HT-29 (cell line): Measurements from ENCODE around the gene CHL1. TPM values are rescaled to one million over a fixed set of nuclear protein-coding genes. Genes with fewer than 3 reads are reported as not detected.

Source experiments
- DNase-seq: peaks from one replicate; pipeline ENCODE4 v3.0.0-alpha.2; 2015; ENCODE audit warnings: low spot score
- total RNA-seq: library from RNA; depleted of rRNA; stranded (reverse); fragments of >200 nt; shearing (Covaris generic); gene quantifications from 2 replicates; pipeline ENCODE4 v1.2.3, GENCODE V29; 2014

CHL1 gene
- total RNA-seq, 1 experiment from 2014 or later = not detected

DNA sequence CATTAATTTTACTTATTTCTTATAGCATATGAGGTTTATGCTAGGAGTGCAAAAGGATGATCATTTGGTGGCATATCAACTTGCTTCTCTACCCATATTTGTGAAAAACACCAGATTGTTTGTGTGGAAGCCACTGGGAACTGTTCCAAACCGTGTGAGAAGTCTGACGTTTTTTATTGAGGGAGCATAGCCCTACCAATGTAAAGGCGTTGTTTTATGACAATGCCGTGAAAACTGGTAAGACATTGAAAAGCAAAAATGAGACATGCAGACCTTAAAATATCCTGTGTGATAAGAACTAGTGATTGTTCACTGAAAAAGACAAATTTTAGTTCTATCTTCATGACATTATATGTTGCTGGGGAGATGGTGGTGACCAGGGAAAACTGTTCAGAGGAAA lies 87.8 kb downstream of the CHL1 start:
- no peak for DNase-seq

DNA sequence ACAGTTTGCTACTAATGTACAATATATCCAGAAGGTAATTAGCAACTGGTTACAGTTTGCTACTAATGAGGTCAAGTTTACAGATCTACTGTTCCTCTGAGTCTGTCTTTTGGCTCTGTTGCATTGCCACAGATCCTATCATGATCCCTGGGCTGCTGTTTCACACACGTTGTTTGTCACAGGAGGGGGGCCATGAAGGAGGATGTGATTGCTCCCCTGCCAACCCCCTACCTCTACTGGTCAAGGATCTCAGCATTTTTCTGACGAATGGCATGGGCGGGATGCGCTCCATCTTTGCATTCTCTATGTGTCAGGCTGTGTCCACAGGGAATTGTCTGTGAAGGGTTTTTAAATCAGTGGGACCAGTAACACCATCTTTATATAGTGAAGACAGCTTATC lies 91.9 kb downstream of the CHL1 start:
- no peak for DNase-seq

DNA sequence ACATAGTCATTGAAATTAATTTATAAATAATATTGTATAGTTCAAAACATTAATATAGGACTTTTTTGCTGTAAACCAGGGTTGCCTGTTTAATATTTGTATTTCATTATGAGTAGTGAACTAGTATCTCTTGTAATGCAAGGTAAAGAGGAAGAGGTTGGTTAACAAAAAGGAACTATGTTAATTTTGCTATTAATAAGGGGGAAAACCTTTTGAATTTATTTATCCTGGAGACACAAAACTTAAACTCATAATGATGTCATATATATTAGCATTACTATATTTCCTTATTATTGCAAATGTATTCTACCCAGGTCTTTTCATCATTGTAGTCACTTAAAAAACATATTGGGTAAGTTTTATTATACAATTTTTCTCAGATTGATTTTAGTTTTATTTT lies 94.5 kb downstream of the CHL1 start:
- DNase-seq = no peak

DNA sequence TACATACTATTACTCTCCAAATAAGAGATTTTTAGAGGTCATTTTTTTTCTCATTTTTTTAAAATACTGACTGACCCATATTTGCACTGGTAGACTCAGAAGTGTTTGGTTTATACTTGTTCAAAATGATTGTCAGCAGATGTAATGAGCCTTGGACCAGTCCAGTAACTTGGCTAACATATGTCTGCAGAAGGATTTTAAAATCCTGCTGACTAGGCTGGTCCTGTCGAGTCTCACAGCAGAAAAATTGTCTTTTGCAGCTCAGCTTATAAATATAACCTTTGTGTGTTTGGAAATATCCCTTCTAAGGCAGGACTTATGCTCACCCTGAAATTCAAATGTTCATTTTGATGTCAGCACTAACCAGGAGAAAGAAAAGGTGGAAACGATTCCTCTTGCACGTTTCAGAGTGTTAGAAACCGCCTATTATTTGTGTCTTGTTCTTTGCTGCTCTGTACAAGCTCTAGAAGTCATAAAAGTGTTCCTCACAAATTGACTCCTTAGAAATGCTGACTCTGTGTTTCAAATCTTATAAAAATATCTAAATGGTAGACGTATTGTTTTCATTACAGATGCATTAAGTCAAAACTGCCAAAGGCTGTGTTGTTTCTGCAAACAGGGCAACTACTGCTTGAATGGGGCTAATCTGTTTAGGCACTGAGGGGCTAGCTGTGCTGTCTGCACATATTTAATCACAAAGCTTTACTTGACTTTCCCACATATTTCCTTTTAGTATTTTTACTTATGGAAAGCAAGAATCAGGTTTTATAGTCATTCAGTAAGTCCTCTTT lies 95.3 kb downstream of the CHL1 start:
- no peak for DNase-seq

DNA sequence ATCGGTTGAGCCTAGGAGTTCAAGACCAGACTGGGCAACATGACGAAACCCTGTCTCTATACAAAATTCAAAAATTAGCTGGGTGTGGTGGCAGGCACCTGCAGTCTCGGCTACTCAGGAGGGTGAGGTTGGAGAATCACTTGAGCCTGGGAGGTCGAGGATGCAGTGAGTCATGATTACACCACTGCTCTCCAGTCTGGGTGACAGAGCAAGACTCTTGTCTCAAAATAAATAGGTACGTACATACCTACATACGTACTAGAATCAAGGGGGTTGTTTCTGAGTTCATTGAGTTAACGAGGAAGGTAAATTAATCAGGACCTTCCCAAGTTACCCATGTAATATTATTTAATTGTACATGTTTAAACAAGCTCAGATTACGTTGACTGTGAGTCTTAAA lies 97.5 kb downstream of the CHL1 start:
- DNase-seq = no peak

DNA sequence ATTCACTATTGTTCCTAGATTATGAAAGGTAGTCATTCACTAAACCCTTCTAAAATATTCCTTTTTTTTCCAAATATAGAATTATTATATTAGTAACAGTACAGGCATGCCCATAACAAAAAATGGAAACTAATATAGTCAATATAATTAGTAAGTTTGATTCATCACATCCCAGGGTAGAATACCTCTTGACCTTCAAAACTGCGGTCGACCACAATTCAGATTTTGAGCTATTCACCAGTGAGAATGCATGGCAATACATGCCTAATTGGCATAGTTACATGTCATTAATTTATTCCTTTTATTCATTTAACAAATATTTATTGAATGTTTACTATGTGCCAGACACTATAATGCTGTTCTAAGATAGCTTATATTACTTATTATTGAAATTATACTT lies 98.0 kb downstream of the CHL1 start:
- no peak for DNase-seq

DNA sequence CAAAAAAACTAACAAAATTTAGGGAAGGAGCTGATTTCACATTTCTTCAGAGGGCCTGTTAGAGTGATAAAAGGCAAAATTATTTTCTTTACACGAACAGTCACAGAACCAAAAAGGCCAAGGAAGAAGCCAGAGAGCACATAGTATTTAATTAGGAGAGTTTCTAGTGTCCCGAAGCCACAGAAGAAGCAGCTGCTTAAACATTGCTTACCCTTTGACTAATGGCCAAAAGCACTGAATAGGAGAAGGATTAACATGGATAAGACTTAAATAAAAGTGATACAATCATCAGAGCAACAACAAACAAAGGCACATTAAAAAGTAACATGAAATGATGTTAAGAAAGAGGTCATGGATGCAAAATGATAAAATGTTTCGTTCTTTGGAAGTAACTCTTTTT lies 98.6 kb downstream of the CHL1 start:
- DNase-seq = no peak

DNA sequence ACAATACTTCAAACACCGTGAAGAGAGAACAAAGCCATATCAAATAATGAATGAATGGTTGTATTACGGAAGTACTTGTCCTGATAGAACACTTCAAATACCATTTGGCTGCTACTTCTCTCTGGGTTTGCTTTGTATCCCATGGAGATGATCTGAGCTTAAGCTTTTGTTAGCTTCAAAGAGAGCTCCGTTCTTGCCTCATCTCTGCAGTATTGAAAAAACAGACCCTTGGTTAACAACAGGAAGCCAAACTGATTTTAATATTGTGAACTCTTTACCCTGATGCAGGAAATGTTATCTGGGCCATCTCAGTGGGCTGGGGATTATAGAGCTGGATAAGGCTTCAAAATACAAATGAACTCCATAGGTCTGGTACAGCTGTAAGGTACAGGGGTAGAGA lies 101.0 kb downstream of the CHL1 start:
- no peak for DNase-seq

DNA sequence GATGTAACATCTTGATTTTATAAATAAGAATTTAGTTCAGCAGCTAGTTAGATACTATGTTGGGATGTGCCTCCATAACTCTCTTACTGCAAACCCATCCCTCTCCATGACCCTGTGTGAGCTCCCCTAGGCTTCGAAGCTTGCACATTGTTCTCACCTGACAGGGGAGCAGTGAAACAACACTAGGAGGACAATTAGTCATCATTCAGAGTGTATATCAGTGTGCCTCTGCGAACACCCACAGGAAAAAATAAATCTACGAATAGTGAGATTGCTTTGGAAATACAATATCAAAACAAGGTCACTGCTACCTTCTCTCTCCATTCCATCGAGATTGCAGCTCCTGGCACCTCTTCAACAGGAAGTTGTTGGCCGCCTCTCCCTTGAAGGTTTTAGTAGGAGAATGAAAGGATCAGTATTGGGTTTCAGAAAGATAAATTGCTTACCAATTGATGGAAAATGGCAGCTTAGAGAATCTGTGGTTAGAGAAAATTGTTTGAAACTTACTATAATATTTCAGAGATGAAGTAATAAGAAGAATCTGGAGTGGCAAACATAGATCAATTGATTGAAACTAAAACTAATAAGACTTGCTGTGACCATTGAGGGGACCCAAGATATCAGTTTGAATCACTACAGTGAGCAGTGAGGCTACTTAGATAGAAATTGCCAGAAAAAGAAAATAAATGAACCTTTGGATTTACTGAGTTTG lies 103.2 kb downstream of the CHL1 start:
- no peak for DNase-seq

DNA sequence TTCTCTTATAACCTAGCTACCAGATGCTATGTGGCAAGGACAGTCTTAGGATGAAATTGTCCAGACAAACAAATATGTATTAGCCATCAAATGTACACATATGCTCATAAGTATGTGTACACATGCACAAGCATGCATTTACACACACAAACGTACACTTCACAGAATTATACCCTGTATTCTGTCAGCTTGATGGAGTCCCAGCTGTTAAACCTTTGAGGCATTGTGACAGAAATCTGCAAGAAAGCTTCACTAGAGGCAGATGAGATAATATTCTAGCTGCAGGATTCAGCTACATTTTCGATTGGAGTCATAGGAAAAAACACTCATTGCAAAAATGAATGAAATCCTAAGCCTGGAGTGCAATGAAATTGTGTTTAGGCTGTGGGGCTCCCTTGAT lies 110.6 kb downstream of the CHL1 start:
- no peak for DNase-seq

DNA sequence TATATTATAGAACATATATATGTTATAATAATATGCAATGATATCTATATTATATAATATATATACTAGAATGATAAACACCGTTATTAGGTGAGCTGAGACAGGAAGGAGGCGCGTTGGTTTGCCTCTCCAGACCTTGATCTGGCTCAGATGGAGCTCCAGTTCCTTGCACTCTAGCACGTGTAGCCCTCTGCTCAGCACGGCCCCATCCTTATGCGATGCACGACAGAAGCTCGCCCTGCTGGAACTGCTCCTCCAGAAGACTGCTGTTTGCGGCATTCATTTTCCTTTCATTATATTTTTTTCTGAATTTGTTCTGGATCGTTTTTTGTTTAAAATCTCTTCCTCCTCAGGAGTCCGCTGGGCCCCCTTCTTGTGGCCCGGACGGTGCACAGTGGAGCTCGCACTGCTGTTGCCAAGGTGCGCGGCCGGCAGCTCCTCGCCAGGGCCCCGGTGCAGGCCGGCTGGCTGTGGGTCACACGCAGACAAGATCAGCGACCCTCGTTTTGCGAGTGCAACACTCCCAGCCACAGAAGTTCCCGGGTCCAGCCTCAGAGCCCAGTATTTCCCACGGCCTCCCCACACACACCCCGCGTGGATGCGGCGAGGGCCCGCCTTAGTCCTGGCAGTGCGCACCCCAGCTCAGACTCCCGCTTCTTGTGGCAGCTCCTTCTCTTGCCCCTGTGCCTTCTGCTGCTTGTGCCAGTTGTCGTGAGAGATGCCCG lies 112.2 kb downstream of the CHL1 start:
- DNase-seq = no peak

DNA sequence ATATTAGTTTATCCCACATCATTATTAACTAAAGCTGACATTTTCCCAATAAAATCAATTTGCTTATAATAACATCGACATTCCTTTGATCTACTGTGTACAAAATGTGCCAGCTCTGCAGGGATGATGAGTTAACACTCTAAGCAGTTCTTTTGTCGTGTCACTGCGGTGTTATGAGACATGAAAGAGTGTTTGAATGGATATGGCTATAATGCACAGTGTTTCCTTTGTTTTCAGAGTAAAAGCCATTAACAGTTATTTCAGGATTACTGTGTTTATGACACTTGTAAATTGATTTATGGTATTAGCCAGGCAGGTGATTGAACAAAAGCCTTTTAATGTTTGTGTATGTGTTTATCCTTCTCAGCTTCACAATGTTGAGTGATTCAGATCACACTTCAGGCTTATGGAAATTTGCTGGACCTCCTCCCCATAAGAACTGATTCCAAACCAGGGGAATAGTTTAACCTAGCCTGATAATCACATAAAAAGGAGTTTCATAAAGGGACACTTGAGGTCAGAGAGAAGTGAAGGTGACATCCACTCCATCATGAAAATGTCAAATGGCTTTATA lies 115.7 kb downstream of the CHL1 start:
- DNase-seq = no peak

DNA sequence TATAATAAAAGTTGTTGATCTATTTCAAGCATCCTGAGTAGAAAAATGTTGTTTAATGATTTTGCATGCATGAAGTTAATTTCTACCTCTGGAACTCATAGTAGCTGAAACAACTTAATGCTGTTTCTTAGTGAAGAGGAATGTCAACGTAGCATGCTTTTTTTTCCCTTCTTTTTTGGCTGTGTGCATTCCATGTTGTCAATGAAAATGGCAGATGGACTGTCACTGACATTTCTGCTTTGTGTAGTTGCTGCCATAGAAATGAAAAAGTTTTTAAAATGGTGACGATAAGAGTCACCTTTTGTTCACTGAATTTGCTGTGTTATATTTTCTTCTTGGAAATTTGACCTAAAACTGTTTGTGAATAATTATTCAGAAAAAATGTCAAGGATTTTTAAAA lies 116.3 kb downstream of the CHL1 start:
- DNase-seq = no peak

DNA sequence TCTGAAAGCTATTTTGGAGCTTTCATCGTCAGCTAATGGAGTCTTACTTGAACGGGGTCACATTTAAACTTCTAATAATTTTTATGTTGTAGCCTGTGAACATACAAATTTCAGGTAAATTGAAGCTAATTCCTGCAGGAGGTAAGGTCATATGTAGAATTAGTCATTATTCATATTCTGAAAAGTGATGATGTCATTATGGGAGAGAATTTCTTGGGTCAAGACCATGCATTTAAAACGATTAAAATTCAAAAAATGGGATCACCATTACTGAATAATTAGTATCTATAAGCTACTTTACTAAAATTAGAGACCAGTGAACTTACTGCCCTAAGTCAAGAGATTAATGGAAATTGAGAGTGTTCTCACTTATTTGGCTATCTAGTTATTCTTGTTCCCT lies 120.4 kb downstream of the CHL1 start:
- no peak for DNase-seq

DNA sequence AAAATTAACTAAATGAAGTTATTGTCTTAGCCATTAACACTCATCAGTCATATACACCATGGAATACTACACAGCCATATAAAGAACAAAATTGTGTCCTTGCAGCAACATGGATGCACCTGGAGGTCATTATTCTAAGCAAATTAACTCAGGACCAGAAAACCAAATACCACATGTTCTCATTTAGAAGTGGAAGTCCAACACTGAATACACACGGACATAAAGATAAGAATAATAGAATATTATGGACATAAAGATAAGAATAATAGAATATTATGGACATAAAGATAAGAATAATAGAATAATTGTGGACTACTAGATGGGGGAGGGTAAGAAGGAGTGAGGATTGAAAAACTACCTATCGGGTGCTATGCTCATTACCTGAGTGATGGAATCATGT lies 122.3 kb downstream of the CHL1 start:
- no peak for DNase-seq

DNA sequence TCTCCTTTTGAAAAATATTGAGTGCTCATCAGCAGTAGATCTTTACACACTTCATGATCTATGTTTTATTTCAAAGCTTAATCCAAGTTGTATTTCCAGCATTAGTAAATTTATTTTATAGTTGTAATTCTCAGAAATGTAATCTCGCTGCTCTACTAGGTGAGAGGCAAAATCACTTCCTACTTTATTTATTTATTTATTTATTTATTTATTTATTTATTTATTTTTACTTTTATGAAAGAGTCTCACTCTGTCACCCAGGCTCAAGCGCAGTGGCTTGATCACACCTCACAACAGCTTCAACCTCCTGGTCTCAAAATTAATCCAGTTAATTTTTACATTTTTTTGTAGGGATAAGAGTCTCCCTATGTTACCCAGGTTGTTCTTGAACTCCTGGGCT lies 127.9 kb downstream of the CHL1 start:
- no peak for DNase-seq

DNA sequence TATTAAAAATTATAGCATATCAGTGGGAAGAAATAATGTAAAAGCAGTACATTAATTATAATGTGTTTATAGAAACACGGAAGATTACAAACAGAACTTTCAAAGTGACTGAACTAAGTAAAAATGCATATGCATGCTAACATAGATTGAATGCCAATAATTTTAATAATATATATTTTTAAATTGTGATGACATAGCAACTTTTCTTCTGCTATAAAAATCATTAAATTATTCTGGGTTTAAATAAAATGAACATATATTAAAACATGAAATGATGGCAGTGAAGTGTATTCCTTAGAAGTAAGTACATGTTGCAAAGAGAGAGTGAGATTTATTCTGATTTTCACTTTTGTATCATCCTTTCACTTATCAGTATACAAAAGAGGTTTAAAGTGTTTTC lies 128.9 kb downstream of the CHL1 start:
- no peak for DNase-seq

DNA sequence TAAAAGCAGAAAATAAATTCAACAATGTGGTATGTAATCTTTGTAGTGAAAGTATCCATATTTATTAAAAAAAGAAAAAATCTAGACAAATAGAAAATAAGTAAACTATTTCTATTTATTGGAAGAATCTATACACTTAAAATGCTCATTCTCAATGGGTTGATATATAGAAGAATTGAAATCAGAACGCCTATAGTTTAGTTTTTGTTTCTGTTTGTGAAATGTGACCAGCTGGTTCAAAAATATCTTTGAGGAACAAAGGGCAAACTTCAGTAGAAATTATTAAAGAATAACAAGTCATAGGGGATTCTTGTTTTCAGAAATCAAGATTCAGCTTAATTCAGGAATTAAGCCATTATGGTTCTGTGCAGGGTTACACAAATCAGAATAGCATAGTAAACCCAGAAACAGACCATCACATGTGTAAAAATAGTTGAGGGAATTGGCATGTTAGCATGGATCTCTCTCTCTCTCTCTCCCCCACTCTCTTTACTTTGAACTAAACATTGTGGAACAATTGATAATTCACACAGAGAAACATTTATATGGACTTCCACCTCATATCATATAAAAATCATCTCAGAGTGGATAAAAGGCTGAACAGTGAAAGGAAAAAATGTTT lies 134.0 kb downstream of the CHL1 start:
- no peak for DNase-seq

DNA sequence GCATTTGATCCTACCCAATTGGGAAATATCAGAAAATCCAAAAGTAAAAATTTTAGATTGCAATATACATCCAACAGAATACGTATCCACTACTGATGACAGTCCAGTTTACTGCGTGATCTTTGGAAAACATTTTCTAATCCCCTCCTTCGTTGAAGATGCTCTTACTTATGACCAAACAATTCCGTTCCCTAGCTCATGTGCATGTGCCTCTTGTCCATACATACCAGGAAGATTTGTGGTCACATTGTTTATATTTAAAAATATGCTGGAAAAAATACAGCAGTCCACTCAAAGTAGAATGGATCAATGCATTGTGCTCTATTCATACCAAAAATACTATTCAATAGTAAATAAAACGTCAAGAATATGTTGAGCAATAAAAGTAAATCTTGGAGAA lies 135.3 kb downstream of the CHL1 start:
- DNase-seq = no peak

DNA sequence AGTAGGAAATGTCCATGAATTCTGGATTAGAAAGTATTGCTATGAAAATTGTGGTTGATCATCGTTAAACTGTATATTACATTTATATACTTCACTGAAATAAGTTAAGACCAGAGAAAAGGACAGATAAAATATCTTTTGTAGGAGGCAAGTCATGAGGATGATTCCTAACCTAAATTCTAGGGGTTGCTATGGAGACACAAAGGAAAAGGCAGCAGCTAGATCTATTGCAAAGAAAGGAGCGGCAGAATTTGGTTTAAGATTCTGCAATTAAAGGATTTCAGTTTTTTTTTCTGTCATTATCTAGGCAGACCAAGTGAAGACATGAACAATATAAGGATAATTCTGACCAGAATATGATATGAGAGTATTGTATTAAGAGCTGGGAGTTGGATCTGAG lies 136.1 kb downstream of the CHL1 start:
- no peak for DNase-seq

DNA sequence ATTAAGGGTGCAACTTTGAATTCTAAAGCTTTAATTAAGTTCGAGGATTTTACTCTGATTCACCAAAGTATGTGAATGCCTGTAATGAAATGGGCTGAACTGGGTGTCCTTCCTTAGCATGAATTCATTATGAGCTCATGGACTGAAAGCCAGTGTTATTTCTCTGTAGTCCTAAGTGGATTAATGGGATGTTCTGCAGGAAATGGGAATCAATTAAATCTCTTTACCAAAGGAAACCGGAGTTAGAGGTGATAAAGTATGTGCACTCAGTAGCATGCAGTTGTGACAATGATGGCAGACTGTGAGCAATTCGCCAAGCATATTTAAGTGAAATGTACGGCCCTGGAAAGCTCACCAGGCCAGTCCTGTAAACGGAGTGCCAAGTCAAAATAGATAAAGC lies 138.7 kb downstream of the CHL1 start:
- DNase-seq = no peak

DNA sequence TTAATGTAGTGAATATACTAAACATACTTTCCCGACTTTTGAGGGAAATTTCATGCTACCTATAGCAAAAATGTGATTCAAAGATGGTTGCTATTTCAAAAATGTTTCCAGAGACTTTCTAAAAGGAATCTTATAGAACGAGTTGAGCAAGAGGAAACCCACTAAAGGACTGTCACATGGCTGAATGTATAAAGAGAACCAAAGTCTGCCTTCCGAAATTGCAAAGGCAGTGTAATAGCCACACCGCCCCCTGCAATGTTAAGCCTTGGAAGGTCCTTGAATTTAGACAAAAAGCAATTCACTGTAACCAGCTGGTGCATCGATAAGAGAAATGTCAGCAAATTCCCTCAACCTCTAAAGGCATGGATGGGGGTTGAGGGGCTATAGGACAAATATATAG lies 142.8 kb downstream of the CHL1 start:
- no peak for DNase-seq
